PC-3 (cell line): ENCODE results near the gene TSHZ3. TPM values are rescaled to one million over a fixed set of nuclear protein-coding genes. Genes with fewer than 3 reads are reported as not detected.

ENCODE experiments used
- ATAC-seq: fragments of 200-7000 bp; cut with Tn5 transposase; 2 replicates; pipeline ENCODE4 v1.9.1; 2020; ENCODE audit warnings: mild to moderate bottlenecking, moderate library complexity
- BruUV-seq: library from RNA; stranded (reverse); fragments of 400-500 nt; replicated peaks from 2 replicates; lab custom pipeline; 2021; lab: Mats Ljungman, UMichigan
- CTCF ChIA-PET: fragments of 300-600 bp; sonication (Branson Sonifier 250); formaldehyde crosslinking; loops from one replicate; lab custom pipeline; 2022; ENCODE audit warnings: antibody characterized with exemption; lab: Charles Lee
- POLR2A ChIA-PET: fragments of 300-600 bp; sonication (Branson Sonifier 250); formaldehyde crosslinking; loops from one replicate; lab custom pipeline; 2022; ENCODE audit warnings: antibody characterized with exemption; ENCODE audit not compliant: unreplicated experiment; lab: Charles Lee
- DNase-seq: peaks from one replicate; pipeline ENCODE4 v3.0.0-alpha.2; 2015
- H2AFZ ChIP-seq: fragments of 300-600 bp; sonication (generic); 2 replicates; pipeline ENCODE4 v1.6.0; 2016; ENCODE audit warnings: antibody characterized with exemption, low read length
- H3F3A ChIP-seq: fragments of 300-600 bp; sonication (generic); one replicate; pipeline ENCODE4 v1.6.0; 2017; ENCODE audit warnings: antibody characterized with exemption, low read length, control low read depth, mild to moderate bottlenecking; ENCODE audit not compliant: unreplicated experiment
- H3K27ac ChIP-seq: fragments of 300-600 bp; sonication (generic); 2 replicates; pipeline ENCODE4 v1.5.1; 2016; ENCODE audit warnings: mild to moderate bottlenecking, low read length
- H3K27me3 ChIP-seq: fragments of 300-600 bp; sonication (generic); 2 replicates; pipeline ENCODE4 v1.6.1; 2016; ENCODE audit warnings: low read length, mixed read lengths
- H3K36me3 ChIP-seq: fragments of 300-600 bp; sonication (generic); 2 replicates; pipeline ENCODE4 v1.6.1; 2016; ENCODE audit warnings: low read depth, mixed run types, low read length, mixed read lengths
- H3K4me1 ChIP-seq: fragments of 300-600 bp; sonication (generic); 2 replicates; pipeline ENCODE4 v1.5.1; 2016; ENCODE audit warnings: low read length; ENCODE audit not compliant: insufficient read depth
- H3K4me2 ChIP-seq: fragments of 300-600 bp; sonication (generic); 2 replicates; pipeline ENCODE4 v1.6.0; 2016; ENCODE audit warnings: low read length
- H3K4me3 ChIP-seq: fragments of 300-600 bp; sonication (generic); 2 replicates; pipeline ENCODE4 v1.5.1; 2016; ENCODE audit warnings: mild to moderate bottlenecking, low read length, mixed read lengths
- H3K79me2 ChIP-seq: fragments of 300-600 bp; sonication (generic); 2 replicates; pipeline ENCODE4 v1.6.1; 2017; ENCODE audit warnings: low read length, mixed read lengths
- H3K9ac ChIP-seq: fragments of 300-600 bp; sonication (generic); 2 replicates; pipeline ENCODE4 v1.6.0; 2016; ENCODE audit warnings: mild to moderate bottlenecking, low read length
- H3K9me2 ChIP-seq: fragments of 300-600 bp; sonication (generic); replicated peaks from 2 replicates; pipeline ENCODE4 v1.6.1; 2016; ENCODE audit warnings: mixed run types, low read length, mixed read lengths
- H3K9me3 ChIP-seq: fragments of 300-600 bp; sonication (generic); 2 replicates; pipeline ENCODE4 v1.6.1; 2016; ENCODE audit warnings: low read length, mixed read lengths
- H4K20me1 ChIP-seq: fragments of 300-600 bp; sonication (generic); 2 replicates; pipeline ENCODE4 v1.6.1; 2016; ENCODE audit warnings: low read length, mixed read lengths
- CTCF ChIP-seq: fragments of 300-600 bp; sonication (generic); conservative IDR thresholded peaks from 2 replicates; pipeline ENCODE4 v1.5.1; 2017; ENCODE audit warnings: antibody characterized with exemption, low read depth, mild to moderate bottlenecking, low read length
- EZH2 ChIP-seq: fragments of 300-600 bp; sonication (generic); IDR thresholded peaks from one replicate; pipeline ENCODE4 v1.6.1; 2017; ENCODE audit warnings: antibody characterized with exemption, mild to moderate bottlenecking, low read length; ENCODE audit not compliant: unreplicated experiment
- EZH2phosphoT487 ChIP-seq: fragments of 300-600 bp; sonication (generic); IDR thresholded peaks from 2 replicates; pipeline ENCODE4 v1.6.1; 2018; ENCODE audit warnings: mild to moderate bottlenecking, antibody characterized with exemption, low read length, borderline replicate concordance
- intact Hi-C: fragments of 100-400 bp; cut with micrococcal nuclease; formaldehyde crosslinking; loops from 2 replicates; pipeline ENCODE4 v1.9.0; 2023
- total RNA-seq: library from RNA; depleted of rRNA; stranded (reverse); fragments of >200 nt; gene quantifications from 2 replicates; pipeline ENCODE4 v1.2.3, GENCODE V29; 2014

The TSHZ3 gene
- total RNA-seq, 1 experiment from 2014 or later = 0.18 TPM

GRCh38 chr19:31357315-31357673, 8.1 kb upstream of the TSHZ3 start:
- POLR2A ChIA-PET = no interaction called here
- intact Hi-C loops = no loop called here
- BruUV-seq = no TSS peak

GRCh38 chr19:31356587-31357314, 7.5 kb upstream of the TSHZ3 start:
- H3K79me2 ChIP-seq = no peaks in the 10 kb centered on the region
- H3K4me1 ChIP-seq = no peaks in the 10 kb centered on the region
- ChIA-PET CTCF (no interaction called here), POLR2A (no interaction called here)
- ATAC-seq (no peak), DNase-seq (no peak)
- H3K9ac ChIP-seq = no peak overlapping the region
- no peak overlapping the region for H3K4me3 ChIP-seq
- H2AFZ ChIP-seq = no peak overlapping the region
- H3K9me2 ChIP-seq = no peaks in the 10 kb centered on the region
- H4K20me1 ChIP-seq = no peaks in the 10 kb centered on the region
- TF ChIP-seq CTCF = no peak
- TF ChIP-seq EZH2phosphoT487 = no peak
- TF ChIP-seq EZH2 = no peak
- no peak overlapping the region for H3K27ac ChIP-seq
- H3K4me2 ChIP-seq = no peak overlapping the region
- BruUV-seq = no TSS peak
- H3K36me3 ChIP-seq = no peaks in the 10 kb centered on the region
- no peaks in the 10 kb centered on the region for H3F3A ChIP-seq
- no peaks in the 10 kb centered on the region for H3K27me3 ChIP-seq
- no peaks in the 10 kb centered on the region for H3K9me3 ChIP-seq
- intact Hi-C loops = no loop called here

More at GRCh38 chr19:31357315-31357673, 8.1 kb upstream of the TSHZ3 start:
- H3F3A ChIP-seq = no peaks in the 10 kb centered on the region
- no peak overlapping the region for H3K9ac ChIP-seq
- H3K4me3 ChIP-seq = no peak overlapping the region
- no peaks in the 10 kb centered on the region for H3K9me3 ChIP-seq
- CTCF ChIA-PET = no interaction called here
- H3K36me3 ChIP-seq = no peaks in the 10 kb centered on the region
- H3K27ac ChIP-seq = no peak overlapping the region
- no peaks in the 10 kb centered on the region for H3K27me3 ChIP-seq
- TF ChIP-seq EZH2phosphoT487 (no peak), EZH2 (no peak), CTCF (no peak)
- DNase-seq (no peak), ATAC-seq (no peak)
- H3K4me1 ChIP-seq = no peaks in the 10 kb centered on the region
- no peak overlapping the region for H3K4me2 ChIP-seq
- no peaks in the 10 kb centered on the region for H3K9me2 ChIP-seq
- H3K79me2 ChIP-seq = no peaks in the 10 kb centered on the region
- no peak overlapping the region for H2AFZ ChIP-seq
- H4K20me1 ChIP-seq = no peaks in the 10 kb centered on the region

- H3K9me2 ChIP-seq = no peaks in the 10 kb centered on the region
- H4K20me1 ChIP-seq = no peaks in the 10 kb centered on the region
- H3F3A ChIP-seq = no peaks in the 10 kb centered on the region
- H3K9me3 ChIP-seq = no peaks in the 10 kb centered on the region
- no peak overlapping the region for H3K4me3 ChIP-seq
- H3K27me3 ChIP-seq = no peaks in the 10 kb centered on the region
- H3K27ac ChIP-seq = no peak overlapping the region
- ChIA-PET POLR2A (no interaction called here), CTCF (no interaction called here)
- no peak overlapping the region for H2AFZ ChIP-seq
- no peaks in the 10 kb centered on the region for H3K36me3 ChIP-seq
- no TSS peak for BruUV-seq
- no peak for ATAC-seq
- H3K79me2 ChIP-seq = no peaks in the 10 kb centered on the region
- no peak for TF ChIP-seq EZH2phosphoT487
- no peak overlapping the region for H3K9ac ChIP-seq
- DNase-seq = no peak
- H3K4me2 ChIP-seq = no peak overlapping the region
- intact Hi-C loops = no loop called here
- no peaks in the 10 kb centered on the region for H3K4me1 ChIP-seq
Measured at GRCh38 chr19:31355665-31356289, 6.5 kb upstream of the TSHZ3 start.
